GM12891 (cell line): Measurements from ENCODE around the gene C6orf52.

ENCODE experiments used
- POLR2A ChIP-seq: IDR thresholded peaks from 2 replicates; pipeline ENCODE4 v1.6.1; 2011; ENCODE audit warnings: low read depth, low read length, control low read depth
- POLR2AphosphoS5 ChIP-seq: IDR thresholded peaks from 2 replicates; pipeline ENCODE4 v1.6.1; 2011; ENCODE audit warnings: low read depth, low read length, control low read depth
- TAF1 ChIP-seq: IDR thresholded peaks from 2 replicates; pipeline ENCODE4 v1.6.1; 2011; ENCODE audit warnings: low read depth, low read length, control low read depth

DNA sequence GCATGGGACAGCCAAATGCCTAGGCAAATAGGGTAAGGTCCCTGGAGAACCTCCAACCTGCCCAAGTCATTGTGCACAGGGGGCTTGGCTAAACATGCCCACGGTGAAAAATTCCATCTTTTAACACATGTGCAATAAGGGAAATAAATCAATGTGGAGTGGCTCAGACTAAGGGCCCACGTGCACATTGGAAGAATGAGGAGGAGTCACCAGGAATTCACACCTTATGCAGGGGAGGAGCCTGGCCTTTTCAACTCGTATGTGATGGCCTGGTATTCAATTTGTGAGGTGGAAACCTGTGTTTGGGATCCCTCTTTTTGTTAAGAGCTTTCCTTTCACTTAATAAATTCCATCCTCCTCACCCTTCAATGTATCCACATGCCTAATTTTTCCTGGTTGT lies 12.6 kb downstream of the C6orf52 start:
- TF ChIP-seq TAF1 (no peak), POLR2A (no peak), POLR2AphosphoS5 (no peak)
